GM12878 (cell line): ENCODE results near the gene KCNQ1. TPM values are rescaled to one million over a fixed set of nuclear protein-coding genes. Genes with fewer than 3 reads are reported as not detected.

Source experiments
- ATAC-seq: fragments of 200-7000 bp; cut with Tn5 transposase; 3 replicates; pipeline ENCODE4 v1.9.1; 2020; ENCODE audit warnings: mild to moderate bottlenecking, moderate library complexity
- BruUV-seq: library from RNA; stranded (reverse); fragments of 400-500 nt; replicated peaks from 2 replicates; lab custom pipeline; 2021; lab: Mats Ljungman, UMichigan
- CTCF ChIA-PET: fragments of 300-600 bp; sonication (Branson Sonifier 250); formaldehyde crosslinking; extraction: SDS; loops from one replicate; lab custom pipeline; 2021; ENCODE audit warnings: inconsistent platforms; lab: Yijun Ruan, JAX
- POLR2A ChIA-PET: fragments of 350-600 bp; formaldehyde crosslinking; extraction: SDS; loops from one replicate; lab custom pipeline; 2021; ENCODE audit warnings: inconsistent platforms; lab: Charles Lee
- RAD21 ChIA-PET: fragments of 300-600 bp; sonication (Branson Sonifier 250); formaldehyde crosslinking; loops from one replicate; lab custom pipeline; 2023; ENCODE audit warnings: antibody characterized with exemption; ENCODE audit not compliant: unreplicated experiment; lab: Charles Lee
- SMC1A ChIA-PET: fragments of 300-600 bp; sonication (Branson Sonifier 250); formaldehyde crosslinking; loops from one replicate; lab custom pipeline; 2023; ENCODE audit not compliant: unreplicated experiment, uncharacterized antibody; lab: Charles Lee
- DNase-seq: peaks from one replicate; pipeline ENCODE4 v3.0.0-alpha.2; 2011; ENCODE audit warnings: low read depth, low spot score
- FAIRE-seq: peaks from 3 replicates; lab custom pipeline; 2011; peaks lifted over from hg19 to GRCh38; lab: Jason Lieb, UNC
- H2AFZ ChIP-seq: 2 replicates; pipeline ENCODE4 v1.6.0; 2011; ENCODE audit warnings: low read depth, low read length, control low read depth; ENCODE audit not compliant: control insufficient read depth
- H3K27ac ChIP-seq: 2 replicates; pipeline ENCODE4 v1.5.1; 2011; ENCODE audit warnings: control low read depth; ENCODE audit not compliant: control insufficient read depth, insufficient read depth
- H3K27me3 ChIP-seq, 2 experiments: replicated peaks in 1 of 2; 2 replicates each; pipeline versions ENCODE4 v1.6.0 to v1.6.1; 2011; ENCODE audit warnings: low read length in 1 of 2; ENCODE audit not compliant: control insufficient read depth in 2 of 2, insufficient read depth in 2 of 2
- H3K36me3 ChIP-seq, 2 experiments: 2 replicates each; pipeline ENCODE4 v1.5.1; 2011; ENCODE audit warnings: low read length in 1 of 2; ENCODE audit not compliant: control insufficient read depth in 2 of 2, insufficient read depth in 2 of 2
- H3K4me1 ChIP-seq: 2 replicates; pipeline ENCODE4 v1.6.1; 2011; ENCODE audit warnings: mild to moderate bottlenecking, low read length, moderate library complexity, mixed read lengths; ENCODE audit not compliant: control insufficient read depth, insufficient read depth
- H3K4me2 ChIP-seq: 2 replicates; pipeline ENCODE4 v1.6.0; 2011; ENCODE audit warnings: control low read depth; ENCODE audit not compliant: control insufficient read depth, insufficient read depth
- H3K4me3 ChIP-seq: fragments of 200-600 bp; sonication (generic); 2 replicates; pipeline ENCODE4 v1.5.1; 2016
- H3K79me2 ChIP-seq: 2 replicates; pipeline ENCODE4 v1.6.0; 2011; ENCODE audit warnings: low read length; ENCODE audit not compliant: control insufficient read depth, insufficient read depth
- H3K9ac ChIP-seq: 2 replicates; pipeline ENCODE4 v1.8.0; 2011; ENCODE audit warnings: low read length, control low read depth, mixed read lengths; ENCODE audit not compliant: control insufficient read depth, insufficient read depth
- H3K9me3 ChIP-seq: replicated peaks from 3 replicates; pipeline ENCODE4 v1.5.1; 2011; ENCODE audit warnings: mild to moderate bottlenecking, low read length; ENCODE audit not compliant: control insufficient read depth, insufficient read depth
- H4K20me1 ChIP-seq: 2 replicates; pipeline ENCODE4 v1.6.0; 2011; ENCODE audit not compliant: control insufficient read depth, insufficient read depth
- FOS ChIP-seq: IDR thresholded peaks from 3 replicates; pipeline ENCODE4 v1.6.1; 2011; ENCODE audit warnings: borderline replicate concordance; ENCODE audit not compliant: insufficient read length; ENCODE audit errors: extremely low read depth
- GABPA ChIP-seq: IDR thresholded peaks from 2 replicates; pipeline ENCODE4 v1.6.1; 2014; ENCODE audit warnings: antibody characterized with exemption, low read depth, mild to moderate bottlenecking, inconsistent platforms
- ZZZ3 ChIP-seq: IDR thresholded peaks from 2 replicates; pipeline ENCODE4 v1.6.1; 2011; ENCODE audit warnings: low read depth; ENCODE audit not compliant: control insufficient read depth, insufficient read length
- WGBS: methylation state at CpG from one replicate; pipeline ENCODE4 v1.1.6; 2016; ENCODE audit warnings: low lambda C conversion rate; ENCODE audit not compliant: insufficient replicate concordance, insufficient coverage; ENCODE audit errors: missing lambda C conversion rate; 5-methylcytosine and 5-hydroxymethylcytosine counted together
- in situ Hi-C: fragments of 300-500 bp; cut with MboI; formaldehyde crosslinking; loops from 9 replicates; pipeline ENCODE4 v1.14.3; 2018; ENCODE audit warnings: mixed read lengths
- intact Hi-C: fragments of 100-400 bp; cut with micrococcal nuclease; formaldehyde crosslinking; loops from one replicate; pipeline ENCODE4 v1.14.2; 2022; ENCODE audit not compliant: unreplicated experiment
- polyA plus RNA-seq, 11 experiments: library from polyadenylated mRNA; depleted of rRNA in 4 of 11; unstranded in 6 of 11; stranded (reverse) in 5 of 11; fragments of >200 nt; fragmentation: Nextera tagmentation in 4 of 11; fragmentation: Illumina TruSeq in 1 of 11; extraction: Ambion mirVana in 4 of 11; extraction: Trizol in 1 of 11; gene quantifications; 1 replicate in 1 of 11; 2 replicates in 10 of 11; pipeline versions ENCODE4 v1.2.1 to v1.2.3, GENCODE V29; 2011 to 2016; ENCODE audit warnings: inconsistent platforms in 2 of 11, missing spikeins in 2 of 11, low read depth in 1 of 11
- total RNA-seq, 4 experiments: library from RNA; depleted of rRNA in 3 of 4; stranded (reverse); fragments of >200 nt in 3 of 4; fragmentation: Illumina TruSeq in 1 of 4; extraction: Trizol in 1 of 4; gene quantifications; 2 replicates each; pipeline versions ENCODE4 v1.2.1 to v1.2.3, GENCODE V29; 2013 to 2021
- TF ChIP-seq, protein P1 (sequence below): IDR thresholded peaks from 2 replicates; pipeline ENCODE4 v1.6.1; 2012; ENCODE audit warnings: low read depth, low read length, improper control_type of control experiment
- TF ChIP-seq, protein P2 (sequence below): IDR thresholded peaks from 2 replicates; pipeline ENCODE4 v1.6.1; 2011; ENCODE audit warnings: mild to moderate bottlenecking, low read depth, low read length, moderate library complexity; ENCODE audit not compliant: insufficient replicate concordance

KCNQ1 gene
- total and polyA plus RNA-seq, 10 of the 15 experiments (the other 5 are each of a cell fraction or from before 2014, with no cell fraction given) = 0.03 to 0.15 (median 0.12) TPM; not detected in 7

DNA sequence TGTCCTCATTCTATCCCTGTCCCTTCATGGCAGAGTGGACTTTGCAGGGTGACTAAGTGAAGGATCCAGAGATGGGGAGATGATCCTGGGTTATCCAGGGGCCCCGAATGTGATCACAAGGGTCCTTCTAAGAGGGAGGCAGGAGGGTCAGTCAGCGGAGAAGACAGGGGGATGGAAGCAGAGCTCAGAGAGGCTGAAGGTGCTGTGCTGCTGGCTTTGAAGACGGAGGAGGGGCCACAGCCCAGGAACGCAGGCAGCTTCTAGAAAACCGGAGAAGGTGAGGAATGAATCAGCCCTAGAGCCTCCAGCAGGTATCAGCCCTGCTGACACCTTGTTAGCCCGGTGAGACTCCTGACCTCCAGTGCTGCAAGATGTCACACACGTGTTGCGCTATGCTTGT, 377.1 kb downstream of the KCNQ1 start (continued):
- TF ChIP-seq ZZZ3 (no peak), GABPA (no peak), FOS (no peak)
- TF ChIP-seq, all 136 proteins: peak for 0

DNA sequence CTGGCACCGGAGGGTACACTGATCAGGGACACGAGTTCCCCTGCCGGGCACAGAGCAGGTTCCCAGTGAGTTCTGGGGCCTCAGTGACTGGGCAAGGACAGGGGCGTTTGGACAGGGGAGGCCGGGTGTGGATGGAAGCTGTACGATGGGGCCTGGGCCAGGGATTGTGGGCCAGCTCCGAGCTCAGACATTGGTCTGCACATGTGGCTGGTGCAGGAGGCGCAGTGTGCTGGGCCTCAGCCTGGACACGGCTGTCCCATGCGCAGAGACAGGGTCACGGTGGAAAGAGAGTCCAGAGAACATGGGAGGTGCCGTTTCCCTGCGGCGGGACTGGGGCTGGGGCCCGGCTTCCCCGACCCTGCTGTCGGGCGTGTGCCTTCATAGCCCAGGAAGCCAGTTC, 380.0 kb downstream of the KCNQ1 start:
- FAIRE-seq (no peak), DNase-seq (no peak), ATAC-seq (no peak)
- ChIA-PET POLR2A (no interaction called here), RAD21 (no interaction called here), CTCF (no interaction called here), SMC1A (no interaction called here)
- H4K20me1 ChIP-seq = no peaks in the 10 kb centered on the region
- no peak overlapping the region for H2AFZ ChIP-seq
- no peak overlapping the region for H3K4me2 ChIP-seq
- no peaks in the 10 kb centered on the region for H3K4me1 ChIP-seq
- TF ChIP-seq, protein P1, sequence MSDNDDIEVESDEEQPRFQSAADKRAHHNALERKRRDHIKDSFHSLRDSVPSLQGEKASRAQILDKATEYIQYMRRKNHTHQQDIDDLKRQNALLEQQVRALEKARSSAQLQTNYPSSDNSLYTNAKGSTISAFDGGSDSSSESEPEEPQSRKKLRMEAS = no peak
- TF ChIP-seq, protein P2, sequence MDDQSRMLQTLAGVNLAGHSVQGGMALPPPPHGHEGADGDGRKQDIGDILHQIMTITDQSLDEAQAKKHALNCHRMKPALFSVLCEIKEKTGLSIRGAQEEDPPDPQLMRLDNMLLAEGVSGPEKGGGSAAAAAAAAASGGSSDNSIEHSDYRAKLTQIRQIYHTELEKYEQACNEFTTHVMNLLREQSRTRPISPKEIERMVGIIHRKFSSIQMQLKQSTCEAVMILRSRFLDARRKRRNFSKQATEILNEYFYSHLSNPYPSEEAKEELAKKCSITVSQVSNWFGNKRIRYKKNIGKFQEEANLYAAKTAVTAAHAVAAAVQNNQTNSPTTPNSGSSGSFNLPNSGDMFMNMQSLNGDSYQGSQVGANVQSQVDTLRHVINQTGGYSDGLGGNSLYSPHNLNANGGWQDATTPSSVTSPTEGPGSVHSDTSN = no peak
- no peak overlapping the region for H3K9ac ChIP-seq
- no peaks in the 10 kb centered on the region for H3K36me3 ChIP-seq
- H3K27me3 ChIP-seq = no peaks in the 10 kb centered on the region; a peak in 1 of 4 replicates
- H3K27ac ChIP-seq = no peak overlapping the region
- no peak overlapping the region for H3K4me3 ChIP-seq
- in situ Hi-C loops (no loop called here), intact Hi-C loops (no loop called here)
- WGBS = 53% methylated on average over 12 of the region's 18 CpGs
- peaks cover 8% of the 10 kb centered on the region; the same call in 1 of the 3 replicates for H3K9me3 ChIP-seq
- BruUV-seq = no TSS peak
- no peaks in the 10 kb centered on the region for H3K79me2 ChIP-seq
